ENCODE results near the gene CFAP20DC. TPM values are rescaled to one million over a fixed set of nuclear protein-coding genes. Genes with fewer than 3 reads are reported as not detected.

The CFAP20DC gene
- total RNA-seq, 1 experiment from 2014 or later: 2.8 TPM

DNA sequence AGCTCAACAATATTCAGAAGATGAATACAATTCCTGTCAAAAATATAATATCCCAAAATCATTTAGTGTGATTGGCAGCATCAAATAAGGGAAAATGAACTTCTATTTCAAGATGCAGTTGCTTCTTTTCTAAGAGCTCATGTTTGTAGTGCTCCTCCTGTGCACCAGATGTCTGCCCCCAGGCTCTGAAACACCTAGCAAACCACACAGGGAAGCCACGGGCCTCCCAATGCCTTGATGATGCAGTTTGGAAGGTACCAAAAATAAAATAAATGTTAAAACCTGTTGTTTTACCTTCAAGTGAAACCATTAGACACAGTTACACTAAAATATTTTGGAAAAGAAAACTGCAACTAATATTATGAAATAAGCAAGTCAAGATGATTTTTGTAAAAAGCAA lies 22.2 kb downstream of the CFAP20DC start:
- intact Hi-C loops (cut with micrococcal nuclease; ENCODE audit: unreplicated experiment): no loop called here
- Mint-ChIP-seq H3K4me3 (ENCODE audit: unreplicated experiment) (no peak overlapping the region), H3K4me1 (ENCODE audit: low read depth, unreplicated experiment) (no peaks in the 10 kb centered on the region), H3K27me3 (ENCODE audit: insufficient read depth, unreplicated experiment) (peaks cover 4% of the 10 kb centered on the region), H3K9me3 (ENCODE audit: unreplicated experiment) (no peaks in the 10 kb centered on the region), H3K36me3 (ENCODE audit: insufficient read depth, unreplicated experiment) (no peaks in the 10 kb centered on the region), H3K27ac (ENCODE audit: unreplicated experiment) (no peak overlapping the region)
- Histone ChIP-seq H3K36me3 (ENCODE audit: control insufficient read depth, insufficient read depth, low read length) (no peaks in the 10 kb centered on the region), H3K27me3 (replicated peaks; ENCODE audit: control insufficient read depth, insufficient read depth, low read length) (no peaks in the 10 kb centered on the region), H3K9me3 (no peaks in the 10 kb centered on the region), H3K4me3 (ENCODE audit: low read depth, low read length) (no peak overlapping the region), H3K4me1 (no peaks in the 10 kb centered on the region)
- ChIA-PET CTCF (no interaction called here), POLR2A (no interaction called here)
- TF ChIP-seq, protein P1, sequence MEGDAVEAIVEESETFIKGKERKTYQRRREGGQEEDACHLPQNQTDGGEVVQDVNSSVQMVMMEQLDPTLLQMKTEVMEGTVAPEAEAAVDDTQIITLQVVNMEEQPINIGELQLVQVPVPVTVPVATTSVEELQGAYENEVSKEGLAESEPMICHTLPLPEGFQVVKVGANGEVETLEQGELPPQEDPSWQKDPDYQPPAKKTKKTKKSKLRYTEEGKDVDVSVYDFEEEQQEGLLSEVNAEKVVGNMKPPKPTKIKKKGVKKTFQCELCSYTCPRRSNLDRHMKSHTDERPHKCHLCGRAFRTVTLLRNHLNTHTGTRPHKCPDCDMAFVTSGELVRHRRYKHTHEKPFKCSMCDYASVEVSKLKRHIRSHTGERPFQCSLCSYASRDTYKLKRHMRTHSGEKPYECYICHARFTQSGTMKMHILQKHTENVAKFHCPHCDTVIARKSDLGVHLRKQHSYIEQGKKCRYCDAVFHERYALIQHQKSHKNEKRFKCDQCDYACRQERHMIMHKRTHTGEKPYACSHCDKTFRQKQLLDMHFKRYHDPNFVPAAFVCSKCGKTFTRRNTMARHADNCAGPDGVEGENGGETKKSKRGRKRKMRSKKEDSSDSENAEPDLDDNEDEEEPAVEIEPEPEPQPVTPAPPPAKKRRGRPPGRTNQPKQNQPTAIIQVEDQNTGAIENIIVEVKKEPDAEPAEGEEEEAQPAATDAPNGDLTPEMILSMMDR (IDR thresholded peaks at IDR 0.05; ENCODE audit: insufficient read depth in 1 of 2, low read depth in 1 of 2, low read length in 1 of 2, severe bottlenecking in 1 of 2, unreplicated experiment in 1 of 2): no peak
- BruUV-seq (replicated peaks): no TSS peak
- DNase-seq: no peak

- Histone ChIP-seq H3K9me3 (no peaks in the 10 kb centered on the region), H3K27me3 (replicated peaks; ENCODE audit: control insufficient read depth, insufficient read depth, low read length) (no peaks in the 10 kb centered on the region), H3K4me1 (no peaks in the 10 kb centered on the region), H3K36me3 (ENCODE audit: control insufficient read depth, insufficient read depth, low read length) (no peaks in the 10 kb centered on the region), H3K4me3 (ENCODE audit: low read depth, low read length) (no peak overlapping the region)
- DNase-seq: no peak
- CTCF ChIA-PET: no interaction called here
- no peaks in the 10 kb centered on the region for H3K9me3 Mint-ChIP-seq (ENCODE audit: unreplicated experiment)
- no peak overlapping the region for H3K4me3 Mint-ChIP-seq (ENCODE audit: unreplicated experiment)
- TF ChIP-seq, protein P1 (IDR thresholded peaks at IDR 0.05; ENCODE audit: insufficient read depth in 1 of 2, low read depth in 1 of 2, low read length in 1 of 2, severe bottlenecking in 1 of 2, unreplicated experiment in 1 of 2): no peak
- H3K4me1 Mint-ChIP-seq (ENCODE audit: low read depth, unreplicated experiment): no peaks in the 10 kb centered on the region
- H3K27me3 Mint-ChIP-seq (ENCODE audit: insufficient read depth, unreplicated experiment): peaks cover 2% of the 10 kb centered on the region
- POLR2A ChIA-PET: no interaction called here
- intact Hi-C loops (cut with micrococcal nuclease; ENCODE audit: unreplicated experiment): no loop called here
- H3K27ac Mint-ChIP-seq (ENCODE audit: unreplicated experiment): no peak overlapping the region
- no TSS peak for BruUV-seq (replicated peaks)
- no peaks in the 10 kb centered on the region for H3K36me3 Mint-ChIP-seq (ENCODE audit: insufficient read depth, unreplicated experiment)
These were observed 26.2 kb downstream of the CFAP20DC start for GRCh38 chr3:59023612-59024011.

- DNase-seq: peak in 1 of 2 experiments; percentile 2
- POLR2A ChIA-PET: no interaction called here
- no peaks in the 10 kb centered on the region for H3K27me3 ChIP-seq (replicated peaks; ENCODE audit: control insufficient read depth, insufficient read depth, low read length)
- BruUV-seq (replicated peaks): no TSS peak
- Mint-ChIP-seq H3K36me3 (ENCODE audit: insufficient read depth, unreplicated experiment) (no peaks in the 10 kb centered on the region), H3K4me1 (ENCODE audit: low read depth, unreplicated experiment) (no peaks in the 10 kb centered on the region), H3K27me3 (ENCODE audit: insufficient read depth, unreplicated experiment) (peaks cover 4% of the 10 kb centered on the region), H3K27ac (ENCODE audit: unreplicated experiment) (no peak overlapping the region), H3K9me3 (ENCODE audit: unreplicated experiment) (no peaks in the 10 kb centered on the region), H3K4me3 (ENCODE audit: unreplicated experiment) (no peak overlapping the region)
- no peak overlapping the region for H3K4me3 ChIP-seq (ENCODE audit: low read depth, low read length)
- H3K9me3 ChIP-seq: no peaks in the 10 kb centered on the region
- CTCF ChIA-PET: interaction anchor here (0.9 kb wide), 1 partner anchor 23 kb away, joined by 3 read pairs; no protein-coding TSS in a partner anchor
- intact Hi-C loops (cut with micrococcal nuclease; ENCODE audit: unreplicated experiment): no loop called here
- TF ChIP-seq, protein P1 (IDR thresholded peaks at IDR 0.05; ENCODE audit: insufficient read depth in 1 of 2, low read depth in 1 of 2, low read length in 1 of 2, severe bottlenecking in 1 of 2, unreplicated experiment in 1 of 2): no peak
- H3K36me3 ChIP-seq (ENCODE audit: control insufficient read depth, insufficient read depth, low read length): no peaks in the 10 kb centered on the region
- peaks cover 11% of the 10 kb centered on the region; the same call in 1 of the 2 replicates for H3K4me1 ChIP-seq
These were observed 32.2 kb downstream of the CFAP20DC start for GRCh38 chr3:59017617-59017984.
